Bone marrow (tissue), 2 donors: ENCODE data around the gene PCSK1N.
"Not testable (repeated sequence)": the region's sequence is repeated elsewhere in the genome, so short reads cannot be mapped to it uniquely, and the experiment has no call there.

Experiments
- DNase-seq, 2 donors: peaks; one replicate each; lab custom pipeline; 2025; lab: John Stamatoyannopoulos, UW

PCSK1N gene, protein sequence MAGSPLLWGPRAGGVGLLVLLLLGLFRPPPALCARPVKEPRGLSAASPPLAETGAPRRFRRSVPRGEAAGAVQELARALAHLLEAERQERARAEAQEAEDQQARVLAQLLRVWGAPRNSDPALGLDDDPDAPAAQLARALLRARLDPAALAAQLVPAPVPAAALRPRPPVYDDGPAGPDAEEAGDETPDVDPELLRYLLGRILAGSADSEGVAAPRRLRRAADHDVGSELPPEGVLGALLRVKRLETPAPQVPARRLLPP

GRCh38 chrX:48835524-48836329, at the start of gene PCSK1N:
TSS of gene PCSK1N (minus strand) at chrX:48835610. CDS start at chrX:48835532, 78 bp downstream.
- no peak for DNase-seq

DNA sequence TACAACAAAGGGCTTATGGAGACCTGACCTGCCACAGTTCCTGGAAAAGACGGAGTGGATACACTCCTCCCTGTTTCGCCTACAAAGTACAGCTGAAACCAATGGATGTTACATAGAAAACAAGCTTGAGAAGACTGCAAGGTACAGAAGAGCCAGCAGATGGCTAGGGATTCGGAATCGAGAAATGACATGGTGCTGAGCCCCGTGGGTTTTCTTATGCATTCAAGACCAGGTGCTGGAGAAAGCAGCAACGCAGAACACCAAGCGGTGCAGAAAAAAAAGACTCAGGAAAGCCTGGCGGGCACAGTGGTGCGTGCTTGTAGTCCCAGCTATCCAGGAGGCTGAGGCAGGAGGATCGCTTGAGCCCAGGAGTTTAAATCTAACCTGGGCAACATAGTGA, 48.3 kb upstream of the PCSK1N start:
- DNase-seq, result no peak

DNA sequence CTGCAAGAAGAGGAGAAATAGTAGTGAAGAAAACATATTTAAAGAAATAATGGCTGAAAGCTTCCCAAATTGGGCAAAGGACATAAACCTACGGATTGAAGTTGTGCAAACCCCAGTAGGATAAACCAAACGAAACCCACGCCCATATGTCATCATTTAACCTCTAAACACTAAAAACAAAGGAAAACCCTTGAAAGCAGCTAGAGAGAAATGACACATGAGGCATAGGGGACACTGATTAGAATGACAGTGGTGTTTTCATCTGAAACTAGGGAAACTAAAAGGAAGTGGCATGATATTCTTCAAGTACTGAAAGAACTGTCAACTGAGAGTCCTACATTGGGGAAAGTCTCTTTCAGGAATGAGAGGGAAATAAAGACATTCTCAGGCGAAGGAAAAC, 41.5 kb upstream of the PCSK1N start:
- not testable (repeated sequence) for DNase-seq

- DNase-seq, result not testable (repeated sequence)
These were observed 36.6 kb upstream of the PCSK1N start for GRCh38 chrX:48872017-48872416.

- DNase-seq, result no peak
These were observed 28.8 kb upstream of the PCSK1N start for GRCh38 chrX:48864210-48864609.

- no peak for DNase-seq
These were observed 19.5 kb upstream of the PCSK1N start for GRCh38 chrX:48854898-48855297.

DNA sequence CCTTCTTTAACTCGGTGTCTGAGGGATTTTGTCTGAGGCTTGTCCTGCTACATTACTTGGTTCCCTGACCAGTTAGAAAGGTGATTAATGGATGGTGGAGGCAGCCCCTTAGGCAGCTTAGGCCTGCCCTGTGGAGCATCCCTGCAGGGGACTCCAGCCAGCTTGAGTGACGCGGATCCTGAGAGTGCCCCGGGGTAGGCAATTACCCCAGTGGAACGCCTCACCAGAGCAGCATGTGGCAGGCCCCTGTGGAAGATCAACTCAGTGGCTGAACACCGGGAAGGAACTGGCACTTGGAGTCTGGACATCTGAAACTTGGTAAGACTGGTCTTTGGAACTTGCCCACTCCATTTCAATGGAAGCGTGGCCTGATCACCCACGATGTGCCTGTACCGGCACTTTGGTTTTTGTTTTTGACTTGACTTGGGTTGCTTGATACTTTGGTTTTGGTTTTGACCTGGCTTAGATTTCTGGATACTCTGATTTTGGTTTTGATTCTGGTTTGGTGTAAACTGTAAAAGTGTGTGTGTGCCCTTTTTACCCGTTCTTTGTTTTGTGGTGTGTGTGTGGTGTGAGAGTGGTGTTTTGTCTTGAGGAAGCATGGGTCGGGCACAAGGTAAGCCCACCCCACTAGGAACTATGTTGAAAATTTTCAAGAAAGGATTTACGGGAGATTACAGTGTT, 18.9 kb upstream of the PCSK1N start:
- not testable (repeated sequence) for DNase-seq

- DNase-seq, result not testable (repeated sequence)
These were observed 18.1 kb upstream of the PCSK1N start for GRCh38 chrX:48853494-48853893.

DNA sequence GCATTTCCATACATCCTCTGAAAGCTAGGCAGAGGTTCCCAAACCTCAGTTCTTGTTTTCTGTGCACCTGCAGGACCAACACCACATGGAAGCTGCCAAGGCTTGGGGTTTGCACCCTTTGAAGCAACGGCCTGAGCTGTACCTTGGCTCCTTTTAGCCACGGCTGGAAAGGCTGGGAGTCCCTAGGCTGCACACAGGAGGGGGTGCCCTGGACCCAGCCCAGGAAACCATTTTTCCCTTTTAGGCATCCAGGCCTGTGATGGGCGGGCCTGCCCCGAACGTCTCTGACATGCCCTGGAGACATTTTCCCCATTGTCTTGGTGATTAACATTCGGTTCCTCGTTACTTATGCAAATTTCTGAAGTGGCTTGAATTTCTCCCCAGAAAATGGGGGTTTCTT, 17.4 kb upstream of the PCSK1N start:
- DNase-seq, result no peak

- DNase-seq, result no peak
These were observed 13.4 kb upstream of the PCSK1N start for GRCh38 chrX:48848847-48849246.

DNA sequence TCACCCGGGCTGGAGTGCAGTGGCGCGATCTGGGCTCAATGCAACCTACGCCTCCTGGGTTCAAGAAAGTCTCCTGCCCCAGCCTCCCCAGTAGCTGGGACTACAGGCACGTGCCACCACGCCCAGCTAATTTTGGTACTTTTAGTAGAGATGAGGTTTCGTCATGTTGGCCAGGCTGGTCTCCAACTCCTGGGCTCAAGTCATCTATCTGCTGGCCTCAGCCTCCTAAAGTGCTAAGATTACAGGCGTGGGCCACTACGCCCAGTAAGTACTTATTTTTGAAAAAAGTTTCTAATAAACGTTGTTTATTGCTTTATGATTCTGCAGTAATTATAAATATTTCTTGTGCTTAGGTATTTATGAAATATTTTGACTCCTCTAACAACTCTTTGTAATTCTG, 4.3 kb upstream of the PCSK1N start:
- DNase-seq, result no peak

- DNase-seq, result no peak
These were observed 1.1 kb downstream of the PCSK1N start for GRCh38 chrX:48834383-48834709.

GRCh38 chrX:48833542-48834138, 1.8 kb downstream of the PCSK1N start:
- DNase-seq, result no peak

GRCh38 chrX:48831909-48832291, 3.5 kb downstream of the PCSK1N start:
- DNase-seq, result no peak

DNA sequence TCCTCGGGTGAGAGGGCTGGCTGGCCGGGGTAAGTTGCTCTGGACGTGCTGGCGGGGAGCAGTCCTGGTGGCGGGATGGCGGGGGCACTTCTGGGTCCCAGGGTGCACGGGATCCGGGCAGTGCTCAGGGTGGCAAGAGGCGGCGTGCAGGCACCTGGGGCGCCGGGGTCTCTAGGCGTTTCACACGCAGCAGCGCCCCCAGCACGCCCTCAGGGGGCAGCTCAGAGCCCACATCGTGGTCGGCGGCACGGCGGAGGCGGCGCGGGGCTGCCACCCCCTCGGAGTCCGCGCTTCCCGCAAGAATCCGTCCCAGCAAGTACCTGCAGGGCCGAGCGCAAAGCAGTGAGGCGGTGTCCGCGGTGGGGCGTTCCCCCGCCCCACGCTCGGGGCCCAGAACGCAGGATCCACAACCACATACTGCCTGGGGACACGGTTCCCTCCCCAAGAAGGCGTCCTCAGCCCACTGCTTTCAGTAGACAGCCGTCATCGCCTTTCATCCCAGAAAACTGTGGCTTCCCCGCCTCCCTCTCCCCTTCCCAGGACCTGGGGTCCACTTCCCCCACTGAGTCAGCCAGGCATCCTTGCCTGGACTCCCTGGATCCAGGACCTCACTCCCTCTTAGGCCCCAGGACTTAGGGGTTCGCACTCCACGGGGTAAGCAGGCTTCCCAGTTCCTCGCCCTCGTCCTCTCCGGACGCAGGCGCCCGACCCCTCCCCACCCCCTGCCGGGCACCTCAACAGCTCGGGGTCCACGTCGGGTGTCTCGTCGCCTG, 4.1 kb downstream of the PCSK1N start:
- no peak for DNase-seq

GRCh38 chrX:48829016-48829735, 6.2 kb downstream of the PCSK1N start:
- DNase-seq, result no peak

GRCh38 chrX:48827654-48827968, 7.8 kb downstream of the PCSK1N start:
- no peak for DNase-seq

DNA sequence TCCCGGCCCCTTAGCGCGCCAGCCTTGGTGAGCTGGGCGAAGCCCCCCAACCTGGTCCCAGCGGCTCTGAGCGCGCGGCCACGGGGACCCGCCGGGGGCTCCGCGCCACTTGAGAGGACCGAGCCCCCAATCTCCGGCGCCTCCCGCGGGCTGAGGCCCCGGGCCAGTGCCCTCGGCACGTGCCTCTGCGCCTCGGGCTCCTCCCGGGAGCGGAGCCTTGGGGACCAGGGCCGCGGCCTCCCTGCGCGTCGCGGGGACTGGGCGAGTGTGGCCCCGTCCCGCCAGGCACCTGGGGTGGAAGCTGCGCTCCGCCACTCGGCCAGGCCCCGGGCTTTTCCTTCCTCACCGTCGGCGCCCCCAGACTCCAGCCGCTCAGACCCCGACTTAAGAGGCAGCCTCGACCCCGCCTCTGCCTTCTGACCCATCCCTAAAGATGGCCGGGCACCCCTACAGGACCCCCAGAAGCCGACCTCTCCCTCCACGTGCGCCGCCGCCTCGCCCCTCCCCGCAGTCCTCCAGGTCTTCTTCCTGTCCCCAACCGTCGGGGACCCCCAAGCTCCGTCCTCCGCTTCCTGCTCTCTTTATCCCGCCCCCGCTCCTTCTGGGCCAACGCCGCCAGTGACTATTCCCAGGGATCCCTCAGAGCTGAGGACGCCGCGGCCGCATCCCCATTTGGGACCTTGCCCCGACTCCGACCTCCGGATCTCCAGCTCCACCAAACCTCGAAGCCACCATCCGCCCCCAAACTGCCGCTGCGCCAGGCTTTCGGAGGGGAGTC, 8.3 kb downstream of the PCSK1N start:
- DNase-seq, result no peak

DNA sequence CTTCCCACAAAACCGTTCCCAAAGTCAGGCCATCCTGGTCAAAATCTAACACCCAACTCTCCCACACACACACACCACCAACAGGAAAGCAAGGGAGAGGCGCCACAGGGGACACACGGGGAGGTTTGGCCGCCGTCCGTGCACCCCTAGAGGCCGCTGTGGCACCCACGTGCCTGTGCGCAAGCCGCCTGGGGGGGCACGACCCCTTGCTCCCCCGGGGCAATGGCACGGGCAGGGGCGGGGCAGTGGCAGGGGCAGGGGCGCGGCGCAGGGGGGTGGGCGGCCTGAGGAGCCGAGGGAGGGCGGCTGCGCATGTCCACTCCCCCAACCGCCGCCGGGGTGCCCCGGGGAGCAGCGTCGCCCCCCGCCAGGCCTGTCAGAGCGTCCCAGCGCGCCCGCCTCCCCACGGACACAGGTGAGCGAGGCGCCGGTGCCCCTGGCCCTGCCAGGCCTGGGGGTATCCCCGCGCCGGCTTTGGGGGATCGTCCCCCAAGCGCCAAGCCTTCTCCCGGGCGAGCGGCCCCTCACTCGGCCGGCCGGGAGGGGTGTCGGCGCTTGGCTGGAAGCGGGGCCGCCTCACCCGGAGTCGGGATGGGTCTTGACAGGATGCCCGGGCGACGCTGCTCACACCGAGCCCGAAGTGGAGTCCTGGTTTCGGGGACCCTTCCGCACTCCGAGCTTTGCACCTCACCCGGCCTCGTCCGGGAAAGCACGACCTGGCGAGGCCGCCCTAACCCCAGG, 9.1 kb downstream of the PCSK1N start, which contains the start of gene ERAS:
ERAS (plus strand) TSS at position 379 of the 741 bp plus-strand sequence. CDS start 2,611 bp downstream, outside the sequence.
- no peak for DNase-seq

DNA sequence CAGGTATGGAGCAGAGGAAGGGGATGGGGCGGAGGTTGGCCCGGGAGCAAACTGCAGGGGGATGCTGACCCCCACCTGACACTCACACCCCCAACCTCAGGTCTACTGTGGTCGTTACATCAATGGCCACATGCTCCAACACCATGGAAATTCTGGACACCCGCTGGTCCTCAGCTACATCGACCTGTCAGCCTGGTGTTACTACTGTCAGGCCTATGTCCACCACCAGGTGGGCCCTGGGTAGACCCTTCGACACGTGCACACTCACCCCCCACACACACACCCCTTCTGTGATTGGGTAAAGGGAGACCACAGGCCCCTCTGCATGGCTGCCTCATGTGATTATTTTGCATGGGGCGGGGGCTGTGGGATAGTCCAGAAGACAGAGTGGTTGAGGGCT, 11.3 kb downstream of the PCSK1N start:
- no peak for DNase-seq
